Activated CD4-positive, CD25-positive, alpha-beta regulatory T cell treated with anti-CD3 and anti-CD28 coated beads, Interleukin-2, amount 50 U/mL, for 24 hours (primary cell): ENCODE results near the gene CSF2.
A peak's percentile ranks its signal among the peaks of the same experiment; 100 is the strongest.

Source experiments
- ATAC-seq, 2 donors: fragments of 150-1000 bp; cut with Tn5 transposase; one replicate each; pipeline ENCODE4 v1.10.0; 2021; ENCODE audit warnings: mild to moderate bottlenecking in 1 of 2, moderate library complexity in 1 of 2

Gene CSF2

GRCh38 chr5:132070460-132071337 is 2.9 kb upstream of the CSF2 start:
- ATAC-seq: peak; percentile 19 to 22

- no peak for ATAC-seq
Measured at GRCh38 chr5:132071338-132071707, 2.3 kb upstream of the CSF2 start.

GRCh38 chr5:132072070-132072469 is 1.5 kb upstream of the CSF2 start:
- no peak for ATAC-seq

- ATAC-seq: no peak
Measured at GRCh38 chr5:132072528-132072927, 1.1 kb upstream of the CSF2 start.

GRCh38 chr5:132074091-132074771 is 642 bp downstream of the CSF2 start:
- no peak for ATAC-seq

GRCh38 chr5:132074772-132075718 is 1.5 kb downstream of the CSF2 start:
- ATAC-seq: no peak

GRCh38 chr5:132075719-132076077 is 2.1 kb downstream of the CSF2 start:
- no peak for ATAC-seq

- ATAC-seq: no peak
Measured at GRCh38 chr5:132076202-132076830, 2.7 kb downstream of the CSF2 start.

- no peak for ATAC-seq
Measured at GRCh38 chr5:132076983-132077382, 3.4 kb downstream of the CSF2 start.

- ATAC-seq: no peak
Measured at GRCh38 chr5:132079081-132079480, 5.5 kb downstream of the CSF2 start.

GRCh38 chr5:132079619-132080018 is 6.0 kb downstream of the CSF2 start:
- no peak for ATAC-seq

GRCh38 chr5:132080595-132080994 is 7.0 kb downstream of the CSF2 start:
- ATAC-seq: no peak

GRCh38 chr5:132081458-132081857 is 7.9 kb downstream of the CSF2 start:
- ATAC-seq: no peak

GRCh38 chr5:132082329-132083023 is 8.9 kb downstream of the CSF2 start:
- no peak for ATAC-seq

GRCh38 chr5:132083071-132083678 is 9.6 kb downstream of the CSF2 start:
- peak; percentile 47 to 58 for ATAC-seq

- ATAC-seq: no peak
Measured at GRCh38 chr5:132085686-132086085, 12.1 kb downstream of the CSF2 start.

- ATAC-seq: no peak
Measured at GRCh38 chr5:132086277-132086794, 12.7 kb downstream of the CSF2 start.

GRCh38 chr5:132087176-132087575 is 13.6 kb downstream of the CSF2 start:
- no peak for ATAC-seq

- ATAC-seq: no peak
Measured at GRCh38 chr5:132087661-132088060, 14.1 kb downstream of the CSF2 start.

- peak in 1 of 2 donors; percentile 21 for ATAC-seq
Measured at GRCh38 chr5:132089363-132089762, 15.8 kb downstream of the CSF2 start.

GRCh38 chr5:132090107-132090506 is 16.5 kb downstream of the CSF2 start:
- ATAC-seq: peak in 1 of 2 donors; percentile 37
